GM10266 (cell line): ENCODE results near the gene CLEC4M.
"Not testable (repeated sequence)": the region's sequence is repeated elsewhere in the genome, so short reads cannot be mapped to it uniquely, and the experiment has no call there.

Experiments used
- DNase-seq: peaks from one replicate; pipeline ENCODE4 v3.0.0; 2012; ENCODE audit errors: extremely low spot score
- CTCF ChIP-seq: IDR thresholded peaks from 2 replicates; pipeline ENCODE4 v1.5.1; 2012; ENCODE audit warnings: mild to moderate bottlenecking, low read depth; ENCODE audit not compliant: control insufficient read depth, insufficient read depth; ENCODE audit errors: missing control alignments

The CLEC4M gene

DNA sequence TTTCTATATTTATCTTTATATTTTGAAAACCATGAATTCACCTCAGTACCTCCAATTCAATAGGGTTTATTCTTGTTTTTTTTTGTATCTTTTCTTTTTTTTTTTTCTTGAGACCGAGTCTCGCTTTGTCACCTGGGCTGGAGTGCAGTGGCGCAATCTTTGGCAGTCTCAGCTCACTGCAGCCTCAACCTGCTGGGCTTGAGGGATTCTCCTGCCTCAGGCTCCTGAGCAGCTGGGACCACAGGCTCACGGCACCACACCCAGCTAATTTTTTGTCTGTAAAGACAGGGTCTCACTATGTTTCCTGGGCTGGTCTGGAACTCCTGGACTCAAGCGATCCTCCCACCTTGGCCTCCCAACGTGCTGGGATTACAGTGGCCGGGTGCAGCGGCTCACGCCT is 43.8 kb downstream of the CLEC4M start:
- DNase-seq = no peak
- TF ChIP-seq CTCF = no peak

DNA sequence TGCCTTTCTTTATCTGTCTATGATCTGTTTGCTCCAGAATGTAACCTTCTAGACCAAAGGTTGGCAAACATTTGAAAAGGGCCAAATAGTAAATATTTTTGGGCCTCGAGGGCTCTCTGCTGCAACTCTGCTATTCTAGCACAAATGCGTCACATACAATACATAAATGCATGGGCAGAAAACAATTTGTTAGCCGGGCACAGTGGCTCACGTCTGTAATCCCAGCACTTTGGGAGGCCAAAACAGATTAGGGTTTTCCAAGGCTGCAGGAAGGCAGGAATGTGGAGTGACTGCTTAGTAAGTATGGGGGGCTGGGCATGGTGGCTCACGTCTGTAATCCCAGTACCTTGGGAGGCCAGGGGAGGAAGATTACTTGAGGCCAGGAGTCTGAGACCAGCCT is 45.1 kb downstream of the CLEC4M start:
- no peak for TF ChIP-seq CTCF
- DNase-seq = no peak

DNA sequence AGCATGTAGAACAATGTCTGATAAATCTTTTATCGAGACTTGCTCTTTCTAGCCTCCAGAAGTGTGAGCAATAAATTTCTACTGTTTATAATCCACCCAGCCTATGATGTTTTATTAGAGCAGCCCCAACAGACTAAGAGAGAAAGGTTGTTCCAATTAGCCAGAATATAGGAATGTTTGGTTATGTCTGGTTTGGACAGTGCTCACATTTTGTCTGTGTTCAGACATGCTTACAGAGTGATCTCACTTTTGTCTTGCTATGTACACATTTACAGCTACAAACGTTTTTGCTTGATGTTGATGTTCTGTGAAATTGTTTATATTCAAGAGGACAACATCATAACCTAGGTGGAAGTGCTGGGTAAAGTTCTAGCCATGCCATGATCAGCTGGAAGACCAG is 48.9 kb downstream of the CLEC4M start:
- no peak for DNase-seq
- no peak for TF ChIP-seq CTCF

- no peak for DNase-seq
- TF ChIP-seq CTCF = no peak
Measured at GRCh38 chr19:7815325-7815724, 52.3 kb downstream of the CLEC4M start.

- not testable (repeated sequence) for DNase-seq
Measured at GRCh38 chr19:7816040-7816439, 53.0 kb downstream of the CLEC4M start.

DNA sequence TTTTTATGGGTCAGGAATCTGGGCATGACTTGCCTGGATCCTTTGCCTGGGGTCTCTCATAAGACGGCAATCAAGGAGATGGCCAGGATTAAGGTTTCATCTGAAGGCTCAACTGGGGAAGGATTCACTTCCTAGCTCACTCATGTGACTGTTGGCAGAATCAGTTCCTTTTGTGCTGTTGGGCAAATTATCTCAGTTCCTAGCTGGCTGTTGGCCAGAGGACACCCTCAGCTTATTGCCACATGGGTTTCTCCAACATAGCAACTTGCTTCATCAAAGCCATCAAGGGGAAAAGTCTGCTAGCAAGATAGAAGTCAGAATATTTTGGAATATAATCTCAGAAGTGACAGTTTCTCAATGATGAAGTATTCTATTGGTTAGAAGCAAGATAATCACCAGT is 54.8 kb downstream of the CLEC4M start:
- DNase-seq = no peak

DNA sequence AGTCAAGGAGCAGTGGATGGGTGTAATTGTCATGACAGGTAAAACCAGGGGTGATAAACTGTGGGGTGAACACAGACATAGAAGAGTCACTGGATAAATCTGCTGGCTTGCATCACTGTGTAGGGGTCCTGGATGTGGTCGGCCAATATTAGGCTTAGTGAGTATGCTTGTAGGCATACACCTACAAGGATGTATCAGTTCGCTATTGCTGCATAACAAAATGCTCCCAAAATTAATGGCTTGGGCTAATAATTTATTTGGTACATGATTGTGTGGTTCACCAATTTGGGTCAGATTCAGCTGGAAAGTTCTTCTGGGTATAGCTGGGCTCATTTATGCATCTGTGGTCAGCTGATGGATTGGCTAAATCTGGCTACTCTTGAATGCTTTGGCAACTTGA is 55.8 kb downstream of the CLEC4M start:
- no peak for DNase-seq
- TF ChIP-seq CTCF = no peak

More for the DNA sequence above, 54.8 kb downstream of the CLEC4M start:
- no peak for TF ChIP-seq CTCF
